AG10803 (cell line): Measurements from ENCODE around the gene RNH1.
"Not testable (repeated sequence)": the region's sequence is repeated elsewhere in the genome, so short reads cannot be mapped to it uniquely, and the experiment has no call there.

Experiments used
- DNase-seq: peaks from one replicate; pipeline ENCODE4 v3.0.0; 2010; ENCODE audit warnings: low read depth
- H3K4me3 ChIP-seq: 2 replicates; pipeline ENCODE4 v1.5.1; 2011; ENCODE audit warnings: mild to moderate bottlenecking, low read length, control low read depth
- TF ChIP-seq, protein P1 (sequence below): conservative IDR thresholded peaks from 2 replicates; pipeline ENCODE4 v1.5.1; 2011; ENCODE audit warnings: mild to moderate bottlenecking, low read length, control low read depth, inconsistent platforms

RNH1 gene

DNA sequence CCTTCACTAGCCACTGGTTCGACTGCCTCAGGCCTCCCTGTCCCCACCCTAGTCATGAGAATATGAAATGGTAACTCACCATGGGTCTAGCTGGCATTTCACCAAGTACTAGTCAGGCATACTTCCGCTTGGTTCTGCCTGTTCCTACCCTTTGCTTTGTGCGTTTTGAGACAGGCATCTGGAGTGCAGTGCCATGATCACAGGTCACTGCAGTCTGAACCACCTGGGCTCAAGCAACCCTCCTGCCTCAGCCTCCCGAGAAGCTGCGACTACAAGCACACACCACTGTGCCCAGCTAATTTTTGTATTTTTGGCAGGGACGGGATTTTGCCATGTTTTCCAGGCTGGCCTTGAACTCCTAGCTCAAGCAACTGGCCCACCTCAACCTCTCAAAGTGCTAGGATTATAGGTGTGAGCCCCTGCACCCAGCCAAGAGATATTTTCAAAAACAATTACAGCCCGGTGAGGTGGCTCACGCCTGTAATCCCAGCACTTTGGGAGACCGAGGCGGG lies 14.2 kb upstream of the RNH1 start:
- H3K4me3 ChIP-seq, result no peak overlapping the region
- TF ChIP-seq, protein P1, sequence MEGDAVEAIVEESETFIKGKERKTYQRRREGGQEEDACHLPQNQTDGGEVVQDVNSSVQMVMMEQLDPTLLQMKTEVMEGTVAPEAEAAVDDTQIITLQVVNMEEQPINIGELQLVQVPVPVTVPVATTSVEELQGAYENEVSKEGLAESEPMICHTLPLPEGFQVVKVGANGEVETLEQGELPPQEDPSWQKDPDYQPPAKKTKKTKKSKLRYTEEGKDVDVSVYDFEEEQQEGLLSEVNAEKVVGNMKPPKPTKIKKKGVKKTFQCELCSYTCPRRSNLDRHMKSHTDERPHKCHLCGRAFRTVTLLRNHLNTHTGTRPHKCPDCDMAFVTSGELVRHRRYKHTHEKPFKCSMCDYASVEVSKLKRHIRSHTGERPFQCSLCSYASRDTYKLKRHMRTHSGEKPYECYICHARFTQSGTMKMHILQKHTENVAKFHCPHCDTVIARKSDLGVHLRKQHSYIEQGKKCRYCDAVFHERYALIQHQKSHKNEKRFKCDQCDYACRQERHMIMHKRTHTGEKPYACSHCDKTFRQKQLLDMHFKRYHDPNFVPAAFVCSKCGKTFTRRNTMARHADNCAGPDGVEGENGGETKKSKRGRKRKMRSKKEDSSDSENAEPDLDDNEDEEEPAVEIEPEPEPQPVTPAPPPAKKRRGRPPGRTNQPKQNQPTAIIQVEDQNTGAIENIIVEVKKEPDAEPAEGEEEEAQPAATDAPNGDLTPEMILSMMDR, result no peak
- DNase-seq, result no peak

DNA sequence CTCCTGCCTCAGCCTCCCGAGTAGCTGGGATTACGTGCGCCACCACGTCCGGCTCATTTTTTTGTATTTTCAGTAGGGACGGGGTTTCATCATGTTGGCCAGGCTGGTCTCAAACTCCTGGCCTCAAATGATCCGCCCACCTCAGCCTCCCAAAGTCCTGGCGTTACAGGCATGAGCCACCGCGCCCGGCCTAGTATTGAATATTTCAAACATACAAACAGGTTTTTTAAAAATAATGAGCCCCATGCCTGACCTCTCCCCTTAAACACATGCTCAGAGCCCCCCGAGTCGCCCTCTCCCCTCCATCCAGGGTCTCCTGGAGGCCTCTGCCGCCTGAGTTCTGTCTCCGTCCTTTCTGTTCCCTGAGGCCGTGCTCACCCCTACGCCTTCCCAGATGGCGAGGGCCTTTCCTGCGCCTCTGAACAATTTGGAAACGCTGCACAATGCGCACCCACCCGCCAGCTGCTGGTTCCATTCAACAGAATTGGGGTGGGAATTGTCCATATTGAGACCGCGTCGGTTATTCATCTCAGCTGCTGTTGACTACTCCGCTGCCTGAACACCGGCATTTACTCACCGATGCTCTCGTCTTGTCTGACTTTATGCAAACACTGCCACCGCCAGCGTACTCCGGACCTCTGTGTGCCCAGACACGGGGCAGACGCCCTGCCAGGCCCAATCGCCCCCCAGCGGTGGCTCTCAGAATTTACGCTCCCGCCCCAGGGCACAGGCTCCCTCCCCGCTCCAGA lies 13.6 kb upstream of the RNH1 start:
- TF ChIP-seq, protein P1, result no peak
- no peak overlapping the region for H3K4me3 ChIP-seq
- no peak for DNase-seq

DNA sequence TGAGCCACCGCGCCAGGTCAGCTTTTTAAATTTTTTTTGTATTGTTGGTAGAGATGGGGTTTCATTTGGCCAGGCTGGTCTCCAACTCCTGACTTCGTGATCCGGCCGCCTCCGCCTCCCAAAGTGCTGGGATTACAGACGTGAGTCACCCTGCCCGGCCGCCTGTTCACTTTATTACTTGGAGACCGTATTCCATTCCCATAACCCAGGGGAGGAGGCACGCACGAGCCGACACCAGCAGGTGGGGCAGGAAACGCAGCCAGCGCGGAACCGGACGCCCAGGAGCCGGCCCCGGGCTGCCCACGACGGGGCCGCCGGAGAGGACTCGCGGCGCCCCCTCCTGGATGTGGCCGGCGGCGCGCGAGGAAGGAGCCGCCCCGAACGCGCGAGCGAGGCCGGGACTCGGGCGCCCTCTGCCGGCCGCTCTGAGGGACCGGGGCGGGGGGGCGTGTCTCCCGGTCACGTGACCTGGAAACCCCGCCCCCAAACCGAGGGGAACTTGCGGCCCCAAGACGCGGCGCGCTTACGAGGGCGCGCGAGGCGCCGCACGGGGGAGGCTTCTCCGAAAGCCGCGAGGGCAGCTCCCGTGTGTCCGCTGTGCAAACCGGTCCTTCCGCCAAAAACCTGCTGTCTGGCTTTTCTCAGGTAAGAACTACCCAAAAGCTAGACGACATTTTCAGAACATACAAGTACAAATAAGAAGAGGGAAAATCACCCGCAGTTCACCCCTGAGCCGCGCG lies 11.6 kb upstream of the RNH1 start:
- peak; percentile 98 for DNase-seq
- peak overlapping the region; percentile 52 for H3K4me3 ChIP-seq
- TF ChIP-seq, protein P1, result peak; percentile 40

DNA sequence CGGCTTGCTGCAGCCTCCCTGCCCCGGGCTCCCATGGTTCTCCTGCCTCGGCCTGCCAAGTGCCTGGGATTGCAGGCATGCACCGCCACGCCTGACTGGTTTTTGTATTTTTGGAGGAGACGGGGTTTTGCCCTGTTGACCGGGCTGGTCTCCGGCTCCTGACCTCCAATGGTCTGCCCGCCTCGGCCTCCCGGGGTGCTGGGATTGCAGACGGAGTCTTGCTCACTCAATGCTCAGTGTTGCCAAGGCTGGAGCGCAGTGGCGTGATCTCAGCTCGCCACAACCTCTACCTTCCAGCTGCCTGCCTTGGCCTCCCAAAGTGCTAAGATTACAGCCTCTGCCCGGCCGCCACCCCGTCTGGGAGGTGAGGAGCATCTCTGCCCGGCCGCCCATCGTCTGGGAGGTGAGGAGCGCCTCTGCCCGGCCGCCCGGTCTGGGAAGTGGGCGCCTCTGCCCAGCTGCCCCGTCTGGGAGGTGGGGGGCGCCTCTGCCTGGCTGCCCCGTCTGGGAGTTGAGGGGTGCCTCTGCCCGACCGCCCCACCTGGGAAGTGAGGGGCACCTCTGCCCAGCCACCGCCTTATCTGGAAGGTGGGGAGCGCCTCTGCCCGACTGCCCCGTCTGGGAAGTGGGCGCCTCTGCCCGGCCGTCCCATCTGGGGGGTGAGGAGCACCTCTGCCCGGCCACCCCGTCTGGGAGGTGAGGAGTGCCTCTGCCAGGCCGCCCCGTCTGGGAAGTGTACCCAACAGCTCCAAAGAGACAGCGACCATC lies 10.1 kb upstream of the RNH1 start:
- H3K4me3 ChIP-seq, result not testable (repeated sequence)

DNA sequence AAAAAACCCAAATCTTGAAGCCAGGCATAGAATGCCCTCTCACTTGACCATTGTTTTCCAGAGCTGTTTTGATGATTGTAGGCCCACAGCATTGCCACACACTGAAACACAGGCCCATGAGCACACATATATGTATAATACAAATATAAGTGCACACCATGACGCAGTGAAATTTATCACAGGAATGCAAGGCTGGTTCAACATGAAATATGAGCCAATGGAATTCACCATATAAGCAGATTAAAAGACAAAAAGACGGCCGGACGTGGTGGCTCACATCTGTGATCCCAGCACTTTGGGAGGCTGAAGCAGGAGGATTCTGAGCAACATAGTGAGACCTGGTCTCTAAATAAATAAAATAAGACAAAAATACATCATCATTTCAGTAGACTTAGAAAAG lies 9.4 kb upstream of the RNH1 start:
- TF ChIP-seq, protein P1, result no peak
- no peak for DNase-seq
- H3K4me3 ChIP-seq, result no peak overlapping the region

More for the DNA sequence above, 10.1 kb upstream of the RNH1 start:
- DNase-seq, result not testable (repeated sequence)

DNA sequence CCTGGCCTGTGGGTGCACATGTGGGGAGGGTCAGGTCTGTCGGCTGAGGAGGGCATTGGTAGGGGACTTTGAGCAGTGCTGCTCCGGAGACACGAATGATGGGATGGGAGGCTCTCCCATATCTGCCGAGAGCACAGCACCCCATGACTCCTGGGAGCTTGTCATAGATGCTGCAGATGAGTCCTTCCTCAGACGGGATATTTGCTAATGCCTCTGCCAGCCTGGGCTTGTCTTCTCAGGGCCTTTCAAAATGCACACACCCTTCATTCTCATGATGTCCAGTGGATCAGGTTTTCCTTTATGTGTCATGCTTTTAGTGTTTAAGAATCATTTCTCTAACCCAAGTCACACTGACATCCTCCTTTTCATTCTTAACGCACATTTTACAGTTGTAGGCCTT lies 8.1 kb upstream of the RNH1 start:
- TF ChIP-seq, protein P1, result no peak
- DNase-seq, result no peak
- H3K4me3 ChIP-seq, result no peak overlapping the region

DNA sequence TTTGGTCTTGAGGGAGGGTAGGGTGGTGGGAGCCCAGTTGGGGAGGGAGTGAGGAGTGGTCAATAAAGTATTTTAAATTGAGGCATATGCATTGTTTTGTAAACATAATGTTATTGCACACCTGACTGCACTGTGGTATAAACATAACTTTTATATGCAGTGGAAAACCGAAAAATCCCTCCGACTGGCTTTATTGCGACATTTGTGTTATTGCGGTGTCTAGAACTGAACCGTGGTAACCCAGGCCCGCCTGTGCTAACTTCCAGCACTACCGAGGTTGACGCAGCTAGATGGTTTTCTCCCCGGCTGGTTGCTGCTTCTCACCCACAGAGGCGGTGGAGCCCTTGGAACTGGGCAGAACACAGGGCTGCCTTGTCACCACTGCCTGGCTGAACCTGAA lies 7.6 kb upstream of the RNH1 start:
- no peak overlapping the region for H3K4me3 ChIP-seq
- TF ChIP-seq, protein P1, result no peak
- no peak for DNase-seq
